ENCODE data around the gene NFE2L3. TPM values are rescaled to one million over a fixed set of nuclear protein-coding genes. Genes with fewer than 3 reads are reported as not detected.

Gene NFE2L3
- total and polyA plus RNA-seq, 2 of the 8 experiments (the other 6 are each of a cell fraction or from before 2014, with no cell fraction given) = 64.9 to 76.5 TPM

GRCh38 chr7:26153823-26154783 lies 2.1 kb downstream of the NFE2L3 start (continued):
- TF ChIP-seq CHD7 (IDR thresholded peaks at IDR 0.05; ENCODE audit: insufficient replicate concordance, low read length) (peak; percentile 91), SIX5 (IDR thresholded peaks at IDR 0.05; ENCODE audit: low read depth, low read length) (no peak), CTBP2 (IDR thresholded peaks at IDR 0.05; ENCODE audit: borderline replicate concordance, insufficient read depth, insufficient read length, low read length) (peak; percentile 74), KDM1A (IDR thresholded peaks at IDR 0.05; ENCODE audit: borderline replicate concordance, low read length) (peak; percentile 58; the same call in 1 of the 2 replicates), TAF7 (optimal IDR thresholded peaks at IDR 0.05; ENCODE audit: borderline replicate concordance, low read depth, low read length) (no peak), NRF1 (IDR thresholded peaks at IDR 0.05; ENCODE audit: low read depth, low read length) (no peak), RFX5 (IDR thresholded peaks at IDR 0.05; ENCODE audit: borderline replicate concordance, low read depth, low read length) (no peak), RNF2 (IDR thresholded peaks at IDR 0.05; ENCODE audit: borderline replicate concordance, low read depth, low read length, missing control alignments, poor library complexity, severe bottlenecking) (no peak)
